ENCODE data around the gene PNPO.
A peak's percentile ranks its signal among the peaks of the same experiment; 100 is the strongest.
"Not testable (repeated sequence)": the region's sequence is repeated elsewhere in the genome, so short reads cannot be mapped to it uniquely, and the experiment has no call there.

The PNPO gene

DNA sequence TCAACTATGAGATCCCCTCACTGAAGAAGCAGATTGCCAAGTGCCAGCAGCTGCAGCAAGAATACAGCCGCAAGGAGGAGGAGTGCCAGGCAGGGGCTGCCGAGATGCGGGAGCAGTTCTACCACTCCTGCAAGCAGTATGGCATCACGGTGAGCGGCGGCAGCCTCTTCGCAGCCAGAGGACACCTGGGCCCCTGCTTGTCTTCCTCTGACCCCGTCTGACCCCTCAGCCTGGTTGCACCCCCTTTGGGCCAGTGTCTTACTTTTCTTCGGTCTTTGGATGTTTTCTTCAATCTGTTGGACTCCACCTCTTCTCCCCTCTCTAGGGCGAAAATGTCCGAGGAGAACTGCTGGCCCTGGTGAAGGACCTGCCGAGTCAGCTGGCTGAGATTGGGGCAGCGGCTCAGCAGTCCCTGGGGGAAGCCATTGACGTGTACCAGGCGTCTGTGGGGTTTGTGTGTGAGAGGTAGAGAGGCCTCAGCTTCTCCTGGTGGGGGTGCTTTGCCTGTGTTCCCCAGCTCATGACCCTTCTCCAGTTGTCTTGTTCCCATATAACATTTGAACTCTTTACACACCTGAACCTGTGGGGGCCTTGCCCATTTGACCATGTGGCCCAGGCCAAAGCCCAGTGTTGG is 33.9 kb downstream of the PNPO start:
- no peak for DNase-seq (ENCODE audit: low read depth)

DNA sequence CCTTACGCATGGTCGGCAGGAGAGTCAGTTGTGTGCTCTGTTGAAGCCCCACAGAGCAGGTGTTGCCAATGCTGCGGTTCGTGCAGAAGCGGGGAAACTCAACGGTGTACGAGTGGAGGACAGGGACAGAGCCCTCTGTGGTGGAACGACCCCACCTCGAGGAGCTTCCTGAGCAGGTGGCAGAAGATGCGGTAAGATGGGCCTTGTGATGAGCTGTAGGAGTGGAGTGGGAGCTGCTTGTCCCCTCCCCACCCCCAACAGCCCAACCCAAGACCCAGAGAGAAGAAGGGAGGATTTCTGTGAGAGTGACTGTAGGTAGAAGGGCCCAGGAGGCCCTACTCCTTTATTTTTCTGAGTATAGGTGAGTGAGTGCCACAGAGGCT is 34.4 kb downstream of the PNPO start:
- no peak for DNase-seq (ENCODE audit: low read depth)

DNA sequence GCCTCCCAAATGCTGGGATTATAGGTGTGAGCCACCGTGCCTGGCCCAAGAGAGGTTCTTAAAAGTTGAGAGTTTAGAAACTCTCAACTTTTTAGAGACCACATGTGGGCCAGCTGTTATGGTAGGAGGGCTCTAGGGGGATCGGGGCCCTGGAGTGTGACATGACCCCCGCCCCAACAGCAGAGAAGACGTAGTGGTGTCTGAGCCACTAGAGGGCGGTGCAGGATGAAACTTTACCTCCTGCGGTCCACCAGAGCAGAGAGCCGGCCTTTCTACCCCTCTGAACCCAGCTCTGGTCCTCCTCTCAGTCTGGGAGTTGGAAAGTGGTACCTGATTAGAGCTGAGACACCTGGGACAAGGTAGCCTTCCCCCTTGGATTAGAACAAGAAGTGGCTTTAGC is 37.0 kb downstream of the PNPO start:
- DNase-seq (ENCODE audit: low read depth) = peak; percentile 16

DNA sequence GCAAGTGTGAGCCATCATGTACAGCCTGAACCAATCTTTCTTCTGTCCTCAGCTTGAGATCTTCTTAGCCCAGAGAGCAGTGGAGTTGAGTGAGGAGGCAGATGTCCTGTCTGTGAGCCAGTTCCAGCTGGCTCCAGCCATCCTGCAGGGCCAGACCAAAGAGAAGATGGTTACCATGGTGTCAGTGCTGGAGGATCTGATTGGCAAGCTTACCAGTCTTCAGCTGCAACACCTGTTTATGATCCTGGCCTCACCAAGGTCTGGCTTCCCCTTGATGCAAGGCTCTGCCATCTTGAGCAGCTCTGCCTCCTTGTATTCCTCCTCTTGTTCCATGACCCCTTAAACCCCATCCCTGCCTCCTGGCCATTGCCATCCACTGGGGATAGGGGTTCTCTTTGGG is 39.2 kb downstream of the PNPO start:
- DNase-seq (ENCODE audit: low read depth) = no peak

DNA sequence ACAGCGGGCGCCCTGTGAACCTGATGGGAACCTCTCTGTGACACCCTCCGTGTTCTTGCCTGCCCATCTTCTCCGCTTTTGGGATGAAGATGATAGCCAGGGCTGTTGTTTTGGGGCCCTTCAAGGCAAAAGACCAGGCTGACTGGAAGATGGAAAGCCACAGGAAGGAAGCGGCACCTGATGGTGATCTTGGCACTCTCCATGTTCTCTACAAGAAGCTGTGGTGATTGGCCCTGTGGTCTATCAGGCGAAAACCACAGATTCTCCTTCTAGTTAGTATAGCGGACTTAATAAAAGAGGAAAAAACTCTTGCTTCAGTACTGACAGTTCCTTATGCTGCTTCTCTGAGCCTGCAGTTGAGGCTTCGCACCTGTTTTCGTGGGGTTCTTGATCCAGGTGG is 40.1 kb downstream of the PNPO start:
- DNase-seq (ENCODE audit: low read depth) = no peak

DNA sequence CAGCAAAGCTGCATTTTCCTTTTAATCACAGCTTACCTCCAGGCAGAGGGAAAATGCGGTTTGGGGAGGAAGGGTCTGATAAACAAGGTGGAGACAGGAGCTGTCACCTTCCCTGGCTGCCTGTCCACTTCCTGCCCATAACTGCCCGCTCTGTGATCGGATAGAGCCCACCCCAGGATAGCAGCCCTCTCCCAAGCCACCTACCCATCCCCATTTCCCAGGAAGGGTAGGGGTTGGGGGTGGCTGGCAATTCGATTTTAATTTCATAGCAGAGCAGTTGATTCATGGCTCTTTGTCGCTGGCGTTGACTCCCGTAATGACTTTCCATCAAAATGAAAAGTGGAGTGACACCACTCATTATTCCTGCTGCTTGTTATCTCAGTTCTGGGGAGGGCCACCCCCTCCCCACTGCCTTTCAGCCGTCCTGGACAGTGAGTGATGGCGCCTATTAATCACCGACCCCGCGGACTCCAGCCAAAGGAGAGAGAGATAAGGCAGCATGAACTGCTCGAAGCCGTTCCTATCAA is 40.8 kb downstream of the PNPO start:
- DNase-seq (ENCODE audit: low read depth) = no peak

DNA sequence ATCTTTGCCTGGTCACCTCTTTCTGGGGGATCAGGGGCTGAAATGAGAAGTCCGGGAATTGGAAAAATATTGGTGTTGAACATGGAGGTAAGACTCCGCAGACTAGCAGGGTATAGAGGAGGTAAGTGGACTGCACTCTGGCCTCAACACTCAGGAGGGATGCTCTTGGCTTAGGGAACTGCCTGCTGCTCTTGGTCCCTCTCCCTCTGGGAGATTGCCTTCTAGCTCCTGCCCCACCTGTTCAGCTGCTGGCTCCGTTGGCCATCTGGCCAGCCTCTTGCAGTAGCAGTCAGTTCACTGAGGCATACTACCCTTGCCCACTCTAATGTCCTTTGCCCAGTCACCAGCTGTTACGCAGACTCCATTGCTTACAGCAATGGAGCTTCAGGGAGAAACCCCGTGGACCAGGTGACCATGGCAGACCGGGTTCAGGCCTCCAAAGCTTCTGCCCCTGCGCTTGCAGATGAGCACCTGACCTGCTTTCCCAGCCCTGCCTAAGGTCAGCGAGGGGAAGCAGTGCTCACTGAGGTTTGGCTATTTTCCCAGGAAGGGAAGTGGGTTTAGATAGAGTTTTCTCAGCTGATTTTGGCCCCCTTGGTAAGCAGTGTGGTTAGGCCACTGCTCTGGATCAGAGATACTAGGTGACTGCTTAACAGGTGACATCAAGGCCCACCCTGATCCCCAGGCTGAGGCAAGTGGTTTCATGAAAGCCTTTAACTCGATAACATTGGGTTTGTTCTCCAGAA is 41.4 kb downstream of the PNPO start:
- DNase-seq (ENCODE audit: low read depth) = no peak

DNA sequence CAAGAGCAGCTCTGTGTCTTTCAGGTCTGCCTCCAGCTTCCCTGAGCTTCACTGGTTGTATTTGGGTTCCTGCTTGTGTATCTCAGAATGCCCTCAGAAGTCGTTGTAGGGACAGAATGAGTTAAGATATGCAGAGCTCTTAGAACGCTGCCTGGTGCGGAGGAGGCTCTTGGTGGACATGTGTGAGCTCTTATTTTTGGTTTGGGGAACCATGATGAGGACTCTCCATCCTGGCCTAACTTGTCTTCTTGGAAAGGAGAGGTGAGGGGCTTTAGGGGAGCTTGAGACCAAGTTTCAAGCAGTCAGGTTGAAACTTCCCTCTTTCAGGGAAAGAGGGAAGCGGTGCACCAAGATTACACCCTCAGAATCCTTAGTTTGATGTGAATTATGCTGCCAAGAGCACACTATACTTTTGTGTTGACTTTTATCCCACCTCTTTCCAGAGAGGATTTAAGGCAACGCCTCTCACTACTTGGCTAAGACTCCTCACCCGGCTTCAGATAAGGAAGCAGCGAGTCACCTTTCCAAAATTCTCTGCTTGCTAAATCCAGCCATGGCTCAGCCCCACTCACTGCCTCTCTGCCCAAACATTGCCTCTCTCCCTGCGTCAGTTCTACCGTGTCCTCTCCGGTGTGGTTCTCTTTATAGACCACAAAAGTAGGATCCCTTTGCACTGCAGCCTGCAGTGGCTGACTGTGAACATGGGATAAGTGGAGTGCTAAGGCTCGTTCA is 42.3 kb downstream of the PNPO start:
- DNase-seq (ENCODE audit: low read depth) = no peak

DNA sequence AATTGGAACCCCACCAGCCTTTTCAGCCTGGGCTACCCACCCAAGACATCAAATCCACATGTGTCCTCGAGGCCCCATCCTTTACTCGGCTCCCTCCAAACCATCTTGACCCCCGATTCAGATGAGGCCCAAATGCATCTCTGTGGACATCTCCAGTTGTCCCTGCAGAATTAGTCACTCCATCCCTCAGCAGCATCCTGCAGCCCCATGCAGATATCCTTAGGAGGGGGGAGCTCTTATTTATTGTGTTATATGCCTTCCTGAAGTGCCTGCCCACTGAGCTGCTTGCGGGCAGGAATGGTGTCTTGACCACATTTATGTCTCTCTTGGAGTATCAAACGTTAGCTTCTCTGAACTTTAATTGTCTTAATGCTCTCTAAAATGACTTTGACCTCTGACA is 45.1 kb downstream of the PNPO start:
- DNase-seq (ENCODE audit: low read depth) = no peak

DNA sequence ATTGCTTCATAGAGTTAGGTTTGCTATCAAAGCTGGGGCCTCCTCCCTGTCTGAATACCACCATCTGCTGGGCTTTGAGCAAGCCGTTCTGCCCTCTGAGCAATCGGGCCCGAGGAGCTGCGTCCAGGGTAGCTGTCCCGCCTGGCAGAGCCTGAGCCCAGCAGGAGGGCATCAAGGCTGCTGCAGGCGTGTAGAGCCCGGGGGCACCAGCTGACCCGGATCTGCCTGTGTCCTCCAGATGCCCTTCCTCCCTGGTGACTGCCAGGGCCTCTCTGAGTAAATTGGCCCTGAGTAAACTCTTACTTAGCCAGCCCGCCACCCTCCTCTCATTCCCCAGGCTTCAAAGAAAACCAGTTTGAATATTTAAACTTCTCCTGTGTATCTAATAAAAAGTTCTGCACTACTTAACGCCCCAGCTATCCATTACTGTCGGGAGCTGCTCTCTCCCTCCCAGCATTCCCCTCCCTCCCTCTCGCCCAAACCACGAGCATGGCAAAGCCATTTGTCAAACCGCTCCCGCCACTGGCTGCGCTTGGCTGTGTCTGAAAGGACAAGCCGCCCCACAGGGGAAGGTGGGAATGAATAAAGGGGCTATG is 46.0 kb downstream of the PNPO start:
- DNase-seq (ENCODE audit: low read depth) = no peak

DNA sequence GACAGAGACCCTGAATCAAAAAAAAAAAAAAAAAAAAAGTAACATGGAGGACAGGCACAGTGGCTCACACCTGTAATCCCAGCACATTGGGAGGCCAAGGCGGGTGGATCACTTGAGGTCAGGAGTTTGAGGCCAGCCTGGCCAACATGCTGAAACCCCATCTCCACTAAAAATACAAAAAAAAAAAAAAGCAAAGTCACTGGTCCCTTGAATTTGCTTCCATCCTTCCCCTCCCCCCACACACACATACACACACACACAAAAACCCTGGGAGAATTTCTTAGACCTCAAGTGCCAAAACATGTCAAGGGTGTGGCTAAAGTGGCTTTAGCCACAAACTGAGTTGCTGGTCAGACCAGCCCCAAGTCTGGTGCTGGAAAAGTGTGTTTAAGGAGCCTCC is 47.1 kb downstream of the PNPO start:
- not testable (repeated sequence) for DNase-seq (ENCODE audit: low read depth)

DNA sequence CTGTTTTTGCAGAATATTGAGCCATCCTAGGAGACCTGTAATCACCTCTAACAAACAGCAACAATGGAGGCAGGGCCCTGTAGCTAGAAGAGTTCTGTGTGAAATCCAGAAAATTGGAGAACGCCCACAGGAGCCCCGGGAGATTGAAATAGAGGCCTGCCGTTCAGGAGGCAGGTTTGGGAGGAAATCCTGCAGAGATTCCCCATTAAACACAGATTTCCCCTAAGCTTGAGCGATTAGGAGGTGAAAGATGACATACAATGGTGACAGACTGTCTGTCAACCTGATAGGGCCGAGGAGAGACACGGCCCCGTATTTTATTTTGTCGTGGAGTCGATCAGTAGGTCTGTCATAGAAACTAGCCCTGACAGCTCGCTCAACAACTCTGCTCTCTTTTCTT is 47.8 kb downstream of the PNPO start:
- DNase-seq (ENCODE audit: low read depth) = no peak

DNA sequence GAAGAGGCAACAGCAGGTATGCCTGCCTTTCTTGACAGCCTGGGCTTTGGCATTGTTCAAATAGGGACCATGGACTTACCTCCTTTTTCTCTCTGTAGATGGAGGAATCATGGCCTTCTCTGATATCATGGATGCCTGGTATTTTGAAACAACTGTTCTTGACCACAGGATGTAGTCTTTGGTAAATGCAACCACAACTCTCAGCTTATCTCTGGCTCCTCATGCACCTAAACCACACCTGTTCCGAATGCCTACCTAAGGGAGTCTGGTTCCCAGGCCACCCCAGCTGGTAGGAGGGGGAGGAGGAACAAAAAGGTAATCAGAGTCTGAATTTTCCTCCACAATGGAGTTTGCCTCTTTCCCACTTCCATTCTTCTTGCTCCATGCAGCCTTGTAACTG is 48.3 kb downstream of the PNPO start:
- DNase-seq (ENCODE audit: low read depth) = no peak

DNA sequence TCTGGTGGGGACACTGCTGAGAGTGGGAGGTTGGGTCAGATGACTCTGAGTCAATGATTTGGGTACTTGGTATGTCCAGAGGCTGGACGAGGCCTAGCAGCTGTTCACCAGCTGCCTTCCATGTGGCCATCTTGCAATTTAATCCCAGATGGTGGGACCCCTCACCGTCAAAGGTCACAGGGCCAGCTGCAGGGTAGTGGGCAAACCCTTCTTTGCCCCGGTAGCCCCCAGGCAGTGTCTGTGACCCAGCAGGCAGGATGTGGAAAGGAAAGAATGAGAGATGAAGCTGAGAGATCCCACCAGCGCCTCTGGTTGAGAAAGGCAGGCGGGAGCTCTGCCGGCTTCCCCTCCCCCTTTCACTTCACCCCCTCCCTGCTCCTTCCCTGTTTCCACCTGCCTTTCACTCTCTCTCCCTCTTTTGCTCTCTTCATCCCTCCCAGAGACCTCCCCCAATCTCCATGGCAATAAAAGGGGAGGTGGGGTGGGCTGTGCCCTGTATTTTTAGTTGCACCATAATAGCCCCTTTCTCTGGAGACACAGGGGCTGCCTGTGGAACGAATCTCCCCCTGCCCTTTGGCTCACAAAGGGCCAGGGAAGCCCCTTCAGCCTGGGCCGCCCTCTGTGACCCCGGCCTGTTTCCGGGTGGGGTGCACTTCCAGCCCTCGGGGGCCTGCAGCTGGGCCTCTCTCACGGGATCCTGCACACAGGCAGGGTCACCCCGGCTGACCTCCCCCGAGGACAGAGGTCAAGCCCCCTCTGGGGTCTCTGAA is 49.8 kb downstream of the PNPO start:
- DNase-seq (ENCODE audit: low read depth) = no peak

DNA sequence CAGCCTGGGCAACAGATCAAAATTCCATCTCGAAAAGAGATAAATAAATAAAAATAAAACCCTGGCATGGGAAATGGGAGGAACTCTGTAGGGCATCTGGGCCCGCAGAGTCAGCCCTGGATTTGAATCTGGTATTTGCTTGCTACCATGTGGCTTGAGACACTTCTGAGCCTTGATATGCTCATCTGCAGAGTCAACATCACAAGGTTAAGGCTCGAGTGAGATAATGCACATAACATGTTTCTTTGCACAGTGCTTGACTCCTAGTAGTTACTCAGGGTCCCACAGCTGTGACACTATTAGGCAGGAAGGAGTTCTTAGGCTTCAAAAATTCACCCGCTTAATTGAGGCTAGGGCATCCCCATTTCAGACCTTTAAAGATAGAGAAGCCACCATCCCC is 50.8 kb downstream of the PNPO start:
- DNase-seq (ENCODE audit: low read depth) = no peak

DNA sequence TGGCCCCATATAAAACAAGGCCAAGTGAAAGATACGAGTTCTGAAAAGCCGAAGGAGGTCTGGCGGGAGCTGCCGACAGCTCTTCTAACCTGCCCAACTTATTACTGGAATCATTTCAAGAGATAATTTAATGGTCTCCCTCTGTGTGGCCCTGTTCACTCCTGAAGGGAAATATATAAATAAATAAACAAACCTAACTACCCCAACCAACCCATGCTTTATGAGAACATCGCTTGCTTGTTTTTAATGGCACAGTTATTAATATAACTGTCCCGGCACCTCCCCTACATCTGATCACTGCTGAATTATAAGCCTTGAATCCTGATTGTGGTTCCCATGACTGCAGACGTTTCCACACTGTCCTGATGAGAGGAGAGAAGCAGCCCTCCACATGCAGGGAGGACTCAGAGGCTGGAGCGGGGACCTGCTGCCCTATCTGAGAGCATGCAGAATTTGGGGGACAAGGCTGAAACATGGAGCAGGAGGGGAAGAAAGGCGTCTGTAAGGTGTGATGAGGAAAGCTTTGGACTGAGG is 51.7 kb downstream of the PNPO start:
- DNase-seq (ENCODE audit: low read depth) = no peak

DNA sequence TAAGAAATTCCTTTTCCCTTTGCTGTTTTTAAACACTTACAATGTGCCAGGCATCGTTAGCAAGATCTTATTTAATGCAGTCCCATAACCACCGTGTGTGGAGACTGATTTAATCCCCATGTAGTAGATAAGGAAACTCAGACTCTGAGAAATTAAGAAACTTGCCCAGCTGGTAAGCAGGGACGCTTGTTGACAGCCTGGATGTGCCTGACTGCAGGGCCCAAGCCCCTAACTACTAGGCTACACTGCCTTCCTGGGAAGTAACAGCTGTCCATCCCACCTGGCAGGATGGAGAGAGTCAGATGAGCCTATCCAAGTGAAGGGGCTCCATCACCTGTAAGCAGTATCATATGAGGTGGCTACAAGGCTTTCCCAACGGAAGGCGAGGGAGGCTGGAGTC is 52.6 kb downstream of the PNPO start:
- DNase-seq (ENCODE audit: low read depth) = no peak

DNA sequence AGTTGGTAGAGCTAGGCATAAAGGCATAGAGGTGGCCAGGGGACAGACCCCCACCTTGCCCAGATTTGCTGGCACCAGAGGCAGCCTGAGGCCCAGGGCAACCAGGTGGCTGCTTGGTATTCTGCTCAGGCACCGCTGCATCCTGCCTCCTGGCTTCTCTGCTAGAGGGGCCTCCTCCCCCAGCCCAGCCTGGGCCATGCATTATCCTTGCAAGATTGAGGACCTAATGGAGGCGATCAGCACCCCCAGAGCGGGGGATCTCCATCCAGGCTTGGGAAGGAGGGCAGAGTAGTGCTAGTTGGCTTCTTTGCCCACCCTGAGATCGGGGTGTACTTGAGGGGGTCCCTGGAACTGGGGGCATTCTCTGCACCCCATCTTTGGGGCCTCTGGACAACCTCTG is 53.4 kb downstream of the PNPO start:
- no peak for DNase-seq (ENCODE audit: low read depth)

DNA sequence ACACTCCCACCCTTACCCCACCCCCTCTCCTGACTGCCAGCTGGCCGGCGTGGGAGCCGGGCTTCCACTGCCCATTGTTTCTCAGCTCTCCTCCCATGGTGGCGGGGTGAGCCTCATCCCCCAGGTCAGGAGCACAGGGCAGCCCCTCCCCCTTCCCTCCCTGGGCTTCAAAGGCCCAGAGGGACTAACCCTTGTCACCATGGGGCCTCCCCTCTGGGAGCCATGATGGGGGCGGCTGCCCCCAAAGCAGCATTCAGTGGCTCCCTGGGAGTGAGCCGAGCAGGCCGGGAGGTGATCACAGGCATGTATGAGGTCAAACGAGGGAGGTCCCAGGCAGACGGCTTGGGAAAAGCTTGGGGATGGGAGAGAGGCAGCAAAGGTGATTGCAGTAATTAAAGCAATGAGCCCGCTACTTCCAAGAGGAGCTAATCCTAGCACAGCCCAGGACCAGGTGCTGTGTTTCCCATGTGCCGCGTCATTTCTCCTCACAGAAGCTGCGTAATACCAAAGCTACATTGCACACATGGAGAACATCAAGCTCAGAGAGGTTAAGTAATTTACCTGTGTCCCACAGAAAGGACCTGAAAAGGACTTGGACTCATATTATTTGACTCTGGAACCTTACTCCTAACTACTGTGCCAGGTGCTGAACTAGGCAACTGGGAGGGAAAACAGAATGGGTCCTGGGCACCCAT is 54.0 kb downstream of the PNPO start:
- DNase-seq (ENCODE audit: low read depth) = no peak

DNA sequence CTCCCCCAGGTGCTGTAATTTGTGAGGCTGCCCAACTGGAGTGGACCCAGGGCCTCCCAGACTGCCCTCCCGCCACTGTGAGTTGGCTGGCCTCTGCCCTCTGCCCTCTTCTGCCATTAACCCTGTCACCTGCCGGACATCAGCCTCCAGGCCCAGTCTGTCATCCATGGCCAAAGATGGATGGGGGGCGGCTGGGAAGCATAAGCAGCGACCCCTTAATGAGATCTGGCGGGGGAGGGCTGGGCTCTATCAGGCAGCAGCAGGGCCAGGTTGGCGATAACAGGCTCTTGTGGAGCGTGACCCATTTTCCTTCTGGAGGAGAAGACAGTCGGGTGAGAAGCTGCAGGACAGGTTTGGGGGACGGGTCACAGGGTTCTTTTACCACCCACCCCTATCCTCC is 54.8 kb downstream of the PNPO start:
- DNase-seq (ENCODE audit: low read depth) = no peak

DNA sequence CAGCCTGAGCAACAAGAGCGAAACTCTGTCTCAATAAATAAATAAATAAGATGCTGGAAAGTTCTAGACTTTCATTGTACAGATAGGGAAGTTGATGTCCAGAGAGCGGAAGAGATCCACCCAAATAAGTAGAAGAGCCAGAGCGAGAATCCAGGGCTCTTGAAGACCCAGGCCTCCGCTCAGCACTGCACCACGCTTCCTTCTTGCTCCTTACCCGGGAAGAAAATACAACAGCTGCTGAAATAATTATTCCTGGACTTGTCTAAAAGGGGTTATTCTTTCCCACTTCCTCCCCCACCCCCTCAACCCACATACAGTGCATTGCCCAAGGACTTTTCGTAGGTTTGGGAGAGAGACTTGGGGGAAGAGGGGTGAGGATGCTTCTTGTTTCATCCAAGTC is 56.2 kb downstream of the PNPO start:
- no peak for DNase-seq (ENCODE audit: low read depth)

All from activated T-helper 9 cell treated with anti-CD3 and anti-CD28 coated beads, Interleukin-2, amount 50 U/mL, for 16 hours (primary cell).